ENCODE measurements around the gene RASAL2.

- TF ChIP-seq CTCF (IDR thresholded peaks at IDR 0.05) (no peak), EZH2 (IDR thresholded peaks at IDR 0.05; ENCODE audit: borderline replicate concordance, insufficient read depth, low read depth, low read length, poor library complexity, severe bottlenecking) (no peak)
Observed at GRCh38 chr1:178278916-178279686, 185.2 kb downstream of the RASAL2 start.
